Right lobe of liver (tissue), 6 donors: ENCODE data around the gene LTC4S. TPM values are rescaled to one million over a fixed set of nuclear protein-coding genes. Genes with fewer than 3 reads are reported as not detected.

ENCODE experiments used
- ATAC-seq, 4 donors: fragments of 200-7000 bp; cut with Tn5 transposase; one replicate each; pipeline ENCODE4 v1.9.1; 2020; ENCODE audit warnings: mild to moderate bottlenecking in 4 of 4, moderate library complexity in 4 of 4
- DNase-seq, 3 donors: peaks; one replicate each; pipeline ENCODE4 v3.0.0-alpha.2; 2020
- H3K27ac ChIP-seq, 3 donors: fragments of 200-600 bp; one replicate each; pipeline ENCODE4 v1.8.0; 2022
- H3K27me3 ChIP-seq, 2 donors: fragments of 200-600 bp; one replicate each; pipeline ENCODE4 v1.8.0; 2022
- H3K36me3 ChIP-seq, 4 donors: fragments of 200-600 bp; sonication (generic) in 1 of 4; one replicate each; pipeline versions ENCODE4 v1.5.1 to v1.8.0; 2017 to 2022; ENCODE audit warnings: control low read depth in 1 of 4
- H3K4me1 ChIP-seq, 4 donors: fragments of 200-600 bp; sonication (generic) in 1 of 4; one replicate each; pipeline versions ENCODE4 v1.5.1 to v1.8.0; 2017 to 2022; ENCODE audit warnings: control low read depth in 1 of 4
- H3K4me3 ChIP-seq, 3 donors: fragments of 200-600 bp; one replicate each; pipeline ENCODE4 v1.8.0; 2022
- H3K9me3 ChIP-seq, 4 donors: fragments of 200-600 bp; sonication (generic) in 1 of 4; one replicate each; pipeline versions ENCODE4 v1.5.1 to v1.8.0; 2017 to 2022; ENCODE audit warnings: control low read depth in 1 of 4
- POLR2A ChIP-seq: fragments of 450-650 bp; IDR thresholded peaks from one replicate; pipeline ENCODE4 v1.6.1; 2017; ENCODE audit warnings: antibody characterized with exemption, mild to moderate bottlenecking
- WGBS: methylation state at CpG from one replicate; pipeline ENCODE4 v1.1.6; 2018; ENCODE audit warnings: low coverage, low lambda C conversion rate; ENCODE audit not compliant: insufficient coverage; ENCODE audit errors: missing lambda C conversion rate; 5-methylcytosine and 5-hydroxymethylcytosine counted together
- intact Hi-C, 2 donors: fragments of 100-400 bp; cut with DNase I; formaldehyde crosslinking; loops; one replicate each; pipeline versions ENCODE4 v1.11.2 to v1.14.1; 2022
- total RNA-seq, 6 experiments: library from RNA; depleted of rRNA in 2 of 6; stranded (reverse); fragments of >200 nt in 2 of 6; fragmentation: NEBNext Ultra II Directional in 3 of 6; extraction: Animal tissue kit (Norgen Biotek cat#: 25700) in 3 of 6; gene quantifications; one replicate each; pipeline versions ENCODE4 v1.1.0 to v1.2.4, GENCODE V29; 2016 to 2023
- TF ChIP-seq, protein P1 (sequence below), 4 donors: fragments of 200-600 bp in 3 of 4; fragments of 450-650 bp in 1 of 4; IDR thresholded peaks; one replicate each; pipeline versions ENCODE4 v1.5.1 to v1.8.0; 2016 to 2022; ENCODE audit warnings: antibody characterized with exemption in 4 of 4, mild to moderate bottlenecking in 2 of 4
- donor health status: DM: no; HTN: yes; CAD: no.
- donor health status: DM: no; HTN: no; CAD: no.
- donor health status: DM: no; HTN: no; CAD: no.
- donor health status: DM: no; HTN: yes; CAD: no.
- donor health status: DM: no; HTN: yes; CAD: no.

Gene LTC4S
- total RNA-seq, 6 experiments from 2014 or later = 0.73 to 1.7 (median 1.4) TPM; not detected in 1

DNA sequence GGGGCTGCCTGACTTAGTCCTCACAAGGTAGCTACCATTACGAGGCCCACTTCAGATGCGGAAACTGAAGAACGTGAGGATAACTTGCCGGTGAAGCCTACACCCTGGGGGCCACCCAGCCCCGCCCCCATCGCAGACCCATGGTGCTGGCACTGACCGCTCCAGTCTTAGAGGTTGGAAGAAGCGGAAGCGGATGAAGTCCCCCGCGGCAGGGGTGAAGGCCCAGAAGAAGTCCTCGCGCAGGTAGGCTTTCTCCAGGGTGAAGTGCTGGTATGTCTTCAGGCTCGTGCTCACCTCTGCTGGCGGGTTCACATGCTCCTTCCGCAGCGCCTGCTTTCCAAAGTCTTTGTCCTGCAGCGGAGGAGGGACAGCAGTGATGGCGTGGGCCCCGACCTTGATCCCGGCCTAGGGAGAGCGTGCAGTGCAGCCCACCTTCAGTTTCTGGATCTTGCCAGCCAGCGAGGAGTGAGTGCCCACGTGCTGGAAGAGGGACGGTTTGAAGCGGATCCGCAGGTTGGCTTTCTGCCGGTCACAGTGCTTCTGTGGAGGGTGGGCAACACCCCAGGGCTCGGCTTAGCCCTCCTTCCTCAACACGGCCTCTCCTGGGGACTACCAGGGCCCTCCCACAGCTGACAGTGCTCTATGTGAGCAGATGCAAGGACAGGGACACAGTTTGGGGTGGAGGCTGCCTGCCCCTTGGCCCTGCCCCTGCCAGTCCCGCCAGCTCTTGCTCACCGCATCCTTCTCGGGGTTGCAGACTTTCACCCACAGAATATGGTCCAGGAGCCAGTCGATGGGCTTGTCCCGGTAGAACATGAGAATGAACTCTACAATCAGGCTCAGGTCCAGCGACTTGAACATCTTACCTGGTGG is 5.2 kb downstream of the LTC4S start:
- WGBS = 81% methylated on average over 3 of the region's 36 CpGs
- DNase-seq = peak in 1 of 3 donors; percentile 46
- Histone ChIP-seq H3K4me3 (no peak overlapping the region), H3K27me3 (no peaks in the 10 kb centered on the region), H3K9me3 (no peaks in the 10 kb centered on the region), H3K4me1 (peaks cover 0 to 39% (median 16%) of the 10 kb centered on the region in 4 donors), H3K36me3 (peaks cover 6 to 47% (median 22%) of the 10 kb centered on the region in 4 donors), H3K27ac (no peak overlapping the region)
- no peak for TF ChIP-seq POLR2A
- TF ChIP-seq, protein P1, sequence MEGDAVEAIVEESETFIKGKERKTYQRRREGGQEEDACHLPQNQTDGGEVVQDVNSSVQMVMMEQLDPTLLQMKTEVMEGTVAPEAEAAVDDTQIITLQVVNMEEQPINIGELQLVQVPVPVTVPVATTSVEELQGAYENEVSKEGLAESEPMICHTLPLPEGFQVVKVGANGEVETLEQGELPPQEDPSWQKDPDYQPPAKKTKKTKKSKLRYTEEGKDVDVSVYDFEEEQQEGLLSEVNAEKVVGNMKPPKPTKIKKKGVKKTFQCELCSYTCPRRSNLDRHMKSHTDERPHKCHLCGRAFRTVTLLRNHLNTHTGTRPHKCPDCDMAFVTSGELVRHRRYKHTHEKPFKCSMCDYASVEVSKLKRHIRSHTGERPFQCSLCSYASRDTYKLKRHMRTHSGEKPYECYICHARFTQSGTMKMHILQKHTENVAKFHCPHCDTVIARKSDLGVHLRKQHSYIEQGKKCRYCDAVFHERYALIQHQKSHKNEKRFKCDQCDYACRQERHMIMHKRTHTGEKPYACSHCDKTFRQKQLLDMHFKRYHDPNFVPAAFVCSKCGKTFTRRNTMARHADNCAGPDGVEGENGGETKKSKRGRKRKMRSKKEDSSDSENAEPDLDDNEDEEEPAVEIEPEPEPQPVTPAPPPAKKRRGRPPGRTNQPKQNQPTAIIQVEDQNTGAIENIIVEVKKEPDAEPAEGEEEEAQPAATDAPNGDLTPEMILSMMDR (IDR thresholded peaks at IDR 0.05) = no peak
- intact Hi-C loops = loop anchor here (5.0 kb wide), 1 partner anchor 37 kb away; no protein-coding TSS in a partner anchor
- ATAC-seq = no peak

DNA sequence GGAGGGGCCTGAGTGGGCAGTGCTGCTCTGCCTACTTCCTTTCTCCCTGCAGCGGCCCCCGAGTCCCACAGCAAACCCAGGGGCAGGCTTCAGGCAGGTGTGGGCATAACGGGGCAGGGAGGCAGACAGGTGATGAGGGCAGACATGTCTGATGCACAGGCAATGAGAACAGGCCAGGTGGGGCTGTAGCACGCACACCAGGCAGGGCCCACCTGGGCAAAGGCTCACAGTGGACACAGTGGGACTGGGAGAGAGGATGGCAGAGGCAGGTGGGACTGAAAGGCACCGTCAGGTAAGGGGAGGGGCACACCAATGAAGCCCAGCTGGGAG is 5.8 kb downstream of the LTC4S start:
- H3K27ac ChIP-seq = no peak overlapping the region
- H3K27me3 ChIP-seq = no peaks in the 10 kb centered on the region
- intact Hi-C loops = loop anchor here (5.0 kb wide), 1 partner anchor 37 kb away; no protein-coding TSS in a partner anchor
- H3K4me3 ChIP-seq = no peak overlapping the region
- TF ChIP-seq POLR2A = no peak
- TF ChIP-seq, protein P1 (IDR thresholded peaks at IDR 0.05) = no peak
- H3K4me1 ChIP-seq = peaks cover 0 to 45% (median 19%) of the 10 kb centered on the region in 4 donors
- H3K9me3 ChIP-seq = no peaks in the 10 kb centered on the region
- WGBS = 83% methylated on average over 2 of the region's 5 CpGs
- ATAC-seq (no peak), DNase-seq (peak in 1 of 3 donors; percentile 42)
- peaks cover 6 to 47% (median 22%) of the 10 kb centered on the region in 4 donors for H3K36me3 ChIP-seq

DNA sequence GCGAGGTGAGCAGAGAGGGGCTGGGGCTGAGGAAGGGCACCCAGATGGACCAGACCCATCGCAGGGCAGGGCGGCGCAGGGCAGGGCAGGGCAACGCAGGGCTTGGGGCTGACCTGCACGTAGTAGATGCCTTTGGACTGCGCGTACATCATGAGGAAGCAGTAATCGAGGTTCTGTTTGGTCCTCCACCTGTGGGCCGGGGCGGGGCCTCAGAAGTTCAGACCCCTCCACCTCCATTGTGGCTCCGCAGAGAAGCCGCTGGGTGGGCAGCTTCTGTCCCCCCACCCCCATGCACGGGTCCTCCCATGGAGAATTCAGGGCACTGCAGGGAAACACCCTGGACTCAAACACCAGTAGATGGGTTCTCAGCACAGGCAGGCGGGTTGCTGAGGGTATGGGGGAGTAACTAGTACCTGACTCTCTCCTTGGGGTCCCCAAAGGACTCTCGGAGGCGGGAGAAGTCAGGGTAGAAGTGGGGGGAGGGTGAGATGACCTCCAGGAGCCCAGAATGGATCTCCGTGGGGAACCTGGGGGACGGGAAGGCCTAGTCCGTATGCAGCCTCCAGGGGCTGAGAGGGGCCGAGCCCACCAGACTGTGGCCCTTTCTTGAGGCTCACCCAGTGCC is 6.4 kb downstream of the LTC4S start:
- no peak overlapping the region for H3K4me3 ChIP-seq
- WGBS = 91% methylated on average over 8 of the region's 21 CpGs
- H3K27ac ChIP-seq = no peak overlapping the region
- H3K36me3 ChIP-seq = peaks cover 6 to 47% (median 22%) of the 10 kb centered on the region in 4 donors
- no peaks in the 10 kb centered on the region for H3K27me3 ChIP-seq
- no peak for TF ChIP-seq POLR2A
- TF ChIP-seq, protein P1 (IDR thresholded peaks at IDR 0.05) = no peak
- peaks cover 0 to 43% (median 19%) of the 10 kb centered on the region in 4 donors for H3K4me1 ChIP-seq
- intact Hi-C loops = no loop called here
- DNase-seq (peak in 1 of 3 donors; percentile 45), ATAC-seq (no peak)
- H3K9me3 ChIP-seq = no peaks in the 10 kb centered on the region

DNA sequence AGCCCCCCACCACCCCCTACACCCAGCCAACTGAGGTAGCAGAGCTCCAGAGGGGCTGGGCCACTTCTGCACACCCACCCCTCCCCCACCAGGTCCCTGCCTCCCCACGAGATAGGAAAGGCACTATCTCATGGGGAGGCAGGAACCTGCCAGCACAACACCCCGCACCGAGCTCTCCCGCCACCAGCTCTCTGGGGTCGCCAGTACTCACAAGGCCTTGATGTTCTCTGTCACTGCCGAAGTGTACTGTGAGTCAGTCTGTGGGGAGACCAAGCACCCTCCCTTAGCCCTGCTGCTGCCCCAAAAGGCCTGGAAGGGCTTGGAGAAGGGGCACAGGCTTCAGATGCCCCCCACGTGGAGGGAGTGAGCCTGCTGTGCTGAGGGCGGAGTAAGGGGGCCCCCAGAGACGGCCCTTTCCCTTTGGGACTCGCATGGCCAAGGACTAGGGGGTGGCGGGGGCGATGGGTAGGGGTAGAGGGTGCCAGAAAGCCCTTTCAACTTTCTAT is 7.0 kb downstream of the LTC4S start:
- peaks cover 0 to 39% (median 19%) of the 10 kb centered on the region in 4 donors for H3K4me1 ChIP-seq
- H3K27me3 ChIP-seq = no peaks in the 10 kb centered on the region
- peak in 1 of 3 donors; percentile 45 for DNase-seq
- WGBS = 20% methylated on average over 2 of the region's 12 CpGs
- H3K4me3 ChIP-seq = no peak overlapping the region
- H3K27ac ChIP-seq = no peak overlapping the region
- TF ChIP-seq, protein P1 (IDR thresholded peaks at IDR 0.05) = no peak
- TF ChIP-seq POLR2A = no peak
- no peak for ATAC-seq
- H3K9me3 ChIP-seq = no peaks in the 10 kb centered on the region
- intact Hi-C loops = no loop called here
- peaks cover 6 to 47% (median 22%) of the 10 kb centered on the region in 4 donors for H3K36me3 ChIP-seq
